GM21619 (cell line): ENCODE measurements around the gene SPSB3.
"Not testable (repeated sequence)": the region's sequence is repeated elsewhere in the genome, so short reads cannot be mapped to it uniquely, and the experiment has no call there.

Source experiments
- ATAC-seq: cut with Tn5 transposase; IDR thresholded peaks from one replicate; pipeline ENCODE4 v1.9.1; 2021; ENCODE audit not compliant: unreplicated experiment

SPSB3 gene

DNA sequence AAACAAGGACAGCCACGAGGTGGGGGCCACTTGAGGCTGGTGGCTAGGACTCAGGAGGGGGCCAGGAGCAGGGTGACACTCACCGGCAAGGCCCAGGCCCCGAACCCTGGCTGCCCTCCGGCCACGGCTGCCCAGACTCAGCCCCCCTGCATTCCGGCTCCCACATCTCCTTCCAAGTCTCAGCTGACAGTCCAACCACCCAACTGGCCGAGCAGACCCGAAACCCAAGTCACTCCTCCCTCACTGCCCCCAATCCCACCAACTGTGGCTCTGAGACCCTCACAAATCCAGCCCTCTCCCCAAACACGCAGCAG, 34.9 kb upstream of the SPSB3 start:
- ATAC-seq, result no peak

DNA sequence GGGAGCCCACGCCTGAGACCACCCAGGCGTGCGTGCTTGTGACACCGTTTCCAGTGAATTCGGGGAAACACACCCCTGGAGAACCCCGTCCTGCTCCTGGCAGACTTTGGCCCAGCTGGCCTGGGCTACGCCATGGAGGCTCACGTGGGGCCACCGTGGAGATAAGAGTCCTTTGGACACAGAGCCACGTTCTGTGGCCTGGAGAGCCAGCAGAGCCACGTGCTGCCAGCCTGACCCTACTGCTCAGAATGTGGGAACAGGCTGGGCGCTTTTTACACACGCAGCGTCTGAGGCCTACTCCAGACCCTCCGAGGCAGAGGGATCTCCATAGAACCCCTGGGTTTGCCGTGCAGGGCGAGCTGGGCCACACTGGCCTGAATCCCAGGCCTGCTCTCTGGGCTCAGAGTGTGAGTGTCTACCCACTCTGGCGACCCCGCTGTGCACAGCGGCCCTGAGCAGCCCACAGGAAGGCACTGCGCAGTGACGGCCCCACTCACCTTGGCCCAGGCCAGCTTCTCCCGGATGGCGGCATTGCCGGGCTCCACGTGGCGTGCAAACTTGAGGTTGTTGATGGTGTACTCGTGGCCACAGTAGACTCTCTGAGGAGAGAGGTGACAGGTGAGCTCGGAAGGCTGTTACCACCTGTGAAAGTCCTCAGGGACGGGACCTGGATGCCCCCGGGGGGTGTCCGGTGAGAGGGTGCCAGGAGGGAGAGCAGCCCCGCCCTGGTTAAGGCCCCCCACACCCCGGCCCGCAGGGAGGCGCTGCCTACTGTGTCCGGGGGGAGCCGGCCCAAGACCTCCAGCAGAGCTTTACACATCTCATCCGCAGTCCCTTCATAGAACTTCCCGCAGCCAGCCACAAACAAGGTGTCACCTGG, 34.3 kb upstream of the SPSB3 start:
- no peak for ATAC-seq

DNA sequence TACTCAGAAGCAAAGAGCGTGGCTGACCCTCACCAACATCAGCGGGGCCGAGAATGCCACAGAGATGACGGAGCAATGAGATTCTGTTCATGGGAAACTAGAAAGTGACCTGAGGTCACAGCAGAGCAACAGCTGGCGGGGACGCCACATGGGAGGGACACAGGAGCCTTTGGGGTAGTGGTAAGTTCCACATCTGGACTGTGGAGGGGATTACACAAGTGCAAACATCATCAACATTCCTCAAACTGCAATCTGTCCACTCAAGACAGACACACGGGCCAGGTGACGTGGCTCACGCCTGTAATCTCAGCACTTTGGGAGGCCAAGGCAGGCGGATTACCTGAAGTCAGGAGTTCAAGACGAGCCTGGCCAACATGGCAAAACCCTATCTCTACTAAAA, 33.1 kb upstream of the SPSB3 start:
- ATAC-seq, result no peak

DNA sequence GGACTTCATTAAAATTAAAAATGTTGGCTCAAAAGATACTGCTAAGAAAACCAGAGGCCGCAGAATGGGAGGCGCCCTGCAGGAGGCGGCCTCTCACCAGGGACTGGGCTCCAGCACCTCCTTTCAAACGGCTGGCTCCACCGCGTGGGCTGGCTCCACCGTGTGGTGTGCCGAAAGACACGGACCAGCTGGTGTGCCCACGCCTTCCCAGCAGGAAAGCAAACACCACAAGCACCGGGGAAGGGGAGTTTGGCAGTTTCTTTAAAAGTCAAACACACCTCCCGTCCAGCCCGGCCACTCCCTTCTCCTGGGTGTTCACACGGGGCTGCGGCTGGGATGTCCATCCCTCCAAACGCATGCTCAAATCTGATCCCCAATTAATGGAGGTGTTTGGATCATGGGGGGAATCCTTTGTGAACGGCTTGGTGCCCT, 30.4 kb upstream of the SPSB3 start:
- no peak for ATAC-seq

DNA sequence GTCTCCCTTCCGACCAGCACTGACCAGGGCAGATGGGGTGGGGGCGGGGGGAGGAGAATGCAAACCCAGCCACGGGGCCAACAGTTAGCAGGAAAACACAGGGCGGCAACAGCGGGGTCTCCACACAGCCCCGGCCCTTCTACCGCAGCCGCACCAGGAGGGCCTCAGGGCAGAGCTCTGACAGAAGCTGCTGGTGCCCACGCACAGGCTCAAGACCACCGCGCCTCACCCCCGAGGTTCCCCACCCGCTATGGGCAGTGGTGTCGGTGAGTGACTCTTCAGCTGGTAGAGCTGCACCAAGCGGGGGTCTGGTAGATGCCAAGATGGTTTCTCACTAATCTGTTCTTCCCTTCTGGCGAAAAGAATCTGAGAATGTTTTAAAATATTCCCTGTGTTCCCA, 28.2 kb upstream of the SPSB3 start:
- ATAC-seq, result no peak

DNA sequence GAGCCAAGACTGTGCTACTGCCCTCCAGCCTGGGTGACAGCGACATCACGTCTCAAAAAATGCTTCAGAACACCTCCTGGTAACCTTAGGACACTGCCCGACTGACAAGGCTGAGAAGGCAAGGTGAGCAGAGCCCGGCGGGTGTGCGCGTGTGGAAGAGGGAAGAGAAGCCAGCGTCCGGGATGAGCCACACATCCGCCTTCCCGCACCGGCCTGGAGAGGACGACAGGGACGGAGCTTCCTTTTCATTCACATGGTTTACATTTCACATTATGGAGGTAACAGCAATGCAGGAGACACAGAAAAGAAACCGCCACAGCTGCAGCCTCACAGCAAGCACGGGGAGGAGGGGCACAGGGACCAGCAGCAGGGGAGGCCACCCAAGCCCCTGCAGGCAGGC, 27.7 kb upstream of the SPSB3 start:
- ATAC-seq, result no peak

DNA sequence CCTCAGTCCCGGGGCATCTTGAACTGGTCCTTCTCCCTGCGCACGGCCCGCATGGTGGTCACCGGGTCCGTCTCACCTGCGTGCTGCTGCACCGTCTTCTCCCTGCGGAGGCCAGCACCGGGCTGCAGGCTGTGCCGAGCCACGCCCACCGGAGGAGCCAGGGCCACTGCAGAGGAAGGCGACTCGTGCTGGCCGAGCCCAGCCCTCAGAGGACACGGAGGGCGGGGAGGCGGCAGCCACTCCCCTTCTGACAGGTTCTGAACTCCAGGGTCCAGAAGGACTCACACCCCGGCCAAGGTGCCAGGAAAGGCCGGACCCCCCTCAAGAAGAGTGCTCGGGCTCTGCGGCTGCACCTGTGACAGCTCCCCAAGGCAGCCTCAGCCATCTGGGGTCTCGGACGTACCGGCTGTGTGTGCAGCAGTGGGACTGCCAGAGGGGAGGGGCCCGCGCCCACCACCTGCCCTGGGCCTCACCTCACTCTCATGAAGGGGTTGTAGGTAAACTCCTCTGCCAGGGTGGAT, 27.0 kb upstream of the SPSB3 start:
- ATAC-seq, result no peak

DNA sequence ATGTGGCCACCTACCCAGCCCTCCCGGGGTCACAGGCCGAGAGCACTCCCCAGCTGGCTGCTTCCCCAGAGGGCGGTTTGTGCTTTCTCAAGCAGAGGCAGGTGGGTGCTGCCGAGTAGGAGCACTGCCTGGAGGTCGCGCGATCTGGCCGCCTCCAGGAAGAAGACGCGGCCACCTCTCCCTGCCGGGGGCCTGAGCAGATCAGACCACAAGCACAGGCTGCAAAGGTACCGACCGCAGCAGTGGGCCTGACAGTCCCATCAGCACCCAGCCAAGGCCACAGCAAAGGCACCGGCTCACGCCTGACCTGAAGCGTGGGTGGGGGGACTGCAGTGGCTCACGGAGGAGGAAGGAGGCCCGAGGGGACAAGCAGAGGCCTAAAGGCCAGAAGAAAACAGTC, 26.3 kb upstream of the SPSB3 start:
- ATAC-seq, result no peak

DNA sequence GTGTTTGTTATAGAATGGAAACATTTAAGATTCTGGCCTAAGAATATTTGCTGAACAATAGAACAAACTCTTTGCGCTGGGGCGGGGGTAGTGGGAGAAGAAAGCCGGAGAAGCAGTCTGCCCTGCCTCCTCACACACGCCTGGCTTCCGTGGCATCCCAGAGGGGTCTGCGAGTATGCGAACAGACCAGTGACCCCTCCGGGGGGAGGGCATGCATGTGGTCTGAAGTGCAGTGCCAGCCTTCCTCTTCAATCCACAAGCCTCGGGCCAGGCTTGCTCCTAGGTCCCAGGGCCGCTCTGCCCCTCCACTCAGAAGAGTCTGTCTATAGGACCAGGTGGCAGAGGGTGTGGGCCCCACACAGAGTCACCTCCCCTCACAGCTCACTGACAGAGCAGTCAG, 25.3 kb upstream of the SPSB3 start:
- ATAC-seq, result no peak

DNA sequence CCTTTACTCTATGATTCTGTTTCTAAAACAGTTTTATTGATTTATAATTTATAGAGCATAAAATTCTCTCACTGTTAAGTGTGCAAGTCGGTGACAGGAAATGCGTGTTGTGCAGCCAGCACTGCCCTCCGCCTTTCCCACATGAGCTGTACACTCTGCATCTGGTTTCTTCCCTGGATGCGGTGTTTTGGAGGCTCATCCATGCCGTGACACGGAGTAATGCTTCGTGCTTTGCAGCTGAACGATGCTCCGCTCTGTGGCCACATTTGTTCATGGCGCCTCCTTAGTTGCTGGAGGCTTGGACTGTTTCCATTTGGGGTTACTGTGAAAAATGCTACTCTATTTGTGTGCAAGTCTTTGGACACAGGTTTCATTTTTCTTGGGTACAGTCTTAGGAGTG, 18.3 kb upstream of the SPSB3 start:
- no peak for ATAC-seq

DNA sequence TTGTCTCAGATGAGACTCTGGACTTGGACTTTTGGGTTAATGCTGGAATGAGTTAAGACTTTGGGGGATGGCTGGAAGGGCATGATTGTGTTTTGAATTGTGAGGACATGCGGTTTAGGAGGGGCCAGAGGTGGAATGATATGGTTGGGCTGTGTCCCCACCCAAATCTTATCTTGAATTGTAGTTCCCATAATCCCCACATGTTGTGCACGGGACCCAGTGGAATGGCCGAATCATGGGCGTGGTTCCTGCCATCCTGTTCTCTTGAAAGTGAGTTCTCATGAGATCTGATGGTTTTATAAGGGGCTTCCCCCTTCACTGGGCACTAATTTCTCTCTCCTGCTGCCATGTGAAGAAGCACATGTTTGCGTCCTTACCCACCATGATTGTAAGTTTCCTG, 16.9 kb upstream of the SPSB3 start:
- not testable (repeated sequence) for ATAC-seq

DNA sequence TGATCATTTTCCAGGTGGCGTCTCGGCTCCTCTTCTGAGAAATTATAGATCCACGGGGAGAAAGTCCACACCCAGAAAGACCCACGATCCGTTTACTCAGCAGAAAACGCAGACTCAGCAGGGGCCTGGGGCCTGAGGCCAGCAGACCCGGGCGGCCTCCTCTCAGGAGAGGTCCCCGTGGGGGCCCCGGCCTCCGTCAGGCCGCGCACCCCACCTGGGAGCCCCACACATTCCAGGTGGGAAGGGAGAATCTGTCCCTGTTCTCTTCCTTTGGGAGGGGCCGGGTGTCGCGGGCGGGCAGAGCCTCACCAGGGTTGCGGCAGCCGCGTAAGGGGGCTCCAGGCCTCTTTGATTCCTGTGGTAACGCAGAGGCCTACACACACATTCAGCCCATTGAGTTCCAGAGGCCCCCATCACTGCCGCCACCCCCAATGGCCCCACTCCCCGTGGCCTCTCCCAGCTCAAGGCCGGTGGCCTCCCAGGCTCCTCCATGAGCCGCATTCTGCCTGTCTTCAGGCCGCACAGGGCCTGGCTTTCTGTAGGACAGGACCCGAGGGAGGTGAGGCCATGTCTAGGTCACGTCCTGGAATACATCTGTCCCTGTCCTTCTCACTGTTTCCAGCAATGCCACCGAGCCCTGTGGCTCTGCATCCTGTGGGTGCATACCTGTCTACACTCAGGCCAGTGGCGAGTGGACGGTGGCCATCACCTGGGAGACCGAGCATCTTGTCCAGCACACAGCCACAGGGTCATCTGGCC, 12.7 kb upstream of the SPSB3 start:
- ATAC-seq, result no peak

DNA sequence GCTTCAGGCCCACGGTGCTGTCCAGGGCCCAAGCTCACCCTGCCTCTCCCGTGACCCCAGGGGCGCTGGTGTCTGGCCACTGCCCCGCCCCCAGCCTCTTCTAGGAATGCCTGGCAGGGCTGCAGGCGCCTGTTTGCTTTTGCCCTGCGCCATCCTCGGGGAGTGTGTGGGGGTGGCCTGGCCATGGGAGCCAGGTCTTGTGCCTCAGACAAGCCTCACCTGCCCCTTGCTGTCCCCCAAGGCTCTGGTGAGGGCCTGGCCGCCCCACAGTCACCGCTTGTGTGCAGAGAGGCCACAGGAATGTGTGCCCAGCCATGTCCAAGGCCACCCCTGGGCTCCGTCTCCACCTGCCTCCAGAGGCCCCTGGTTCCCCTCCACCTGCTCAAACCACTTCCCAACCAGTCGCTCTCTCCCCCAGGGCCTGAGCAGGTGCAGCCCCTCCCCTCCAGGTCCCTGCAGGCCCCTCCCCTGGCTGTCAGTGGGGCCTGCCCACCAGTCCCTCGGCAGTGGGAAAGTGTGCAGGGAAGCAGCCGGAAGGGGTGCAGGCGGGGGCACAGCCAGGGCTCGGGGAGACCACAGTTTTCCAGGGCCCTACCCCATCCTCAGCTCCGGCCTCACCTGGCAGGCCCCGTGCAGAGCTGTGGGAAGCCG, 12.0 kb upstream of the SPSB3 start:
- ATAC-seq, result no peak

DNA sequence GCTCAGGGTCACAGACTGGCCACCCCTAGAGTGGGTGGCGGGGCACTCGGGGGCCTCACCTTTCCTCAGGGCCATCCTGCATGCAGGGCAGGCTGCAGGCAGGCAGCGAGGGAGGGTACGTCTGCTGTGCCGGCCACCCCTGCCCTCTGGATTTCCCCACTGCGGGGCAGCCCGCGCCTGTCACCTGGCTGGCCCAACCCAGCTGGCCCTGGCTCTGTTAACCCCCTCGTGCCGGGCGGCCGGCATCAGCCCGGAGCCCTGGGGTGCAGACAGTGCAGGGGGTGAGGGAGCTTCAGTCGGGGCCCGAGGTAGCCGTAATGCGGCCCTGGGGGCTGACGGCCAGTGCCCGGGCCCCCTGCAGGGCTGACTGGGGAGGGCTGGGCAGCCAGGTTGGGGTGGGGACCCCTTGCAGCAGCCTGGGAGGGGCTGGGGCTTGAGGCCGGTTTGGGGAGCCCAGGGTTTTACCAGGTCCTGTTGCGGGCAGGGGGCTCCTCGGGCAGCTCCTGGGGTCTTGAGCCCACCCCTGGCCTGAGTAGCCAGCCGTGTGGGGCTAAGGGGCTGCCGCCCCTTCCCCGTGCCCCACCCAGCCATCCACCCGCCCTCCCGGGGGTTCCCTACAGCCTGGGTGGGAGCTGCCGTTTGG, 11.3 kb upstream of the SPSB3 start, which contains the start of gene IGFALS:
Gene IGFALS, minus strand, starts transcription at position 128 of the 643 bp plus-strand sequence. Its CDS starts 53 bp downstream, at position 75.
- no peak for ATAC-seq

DNA sequence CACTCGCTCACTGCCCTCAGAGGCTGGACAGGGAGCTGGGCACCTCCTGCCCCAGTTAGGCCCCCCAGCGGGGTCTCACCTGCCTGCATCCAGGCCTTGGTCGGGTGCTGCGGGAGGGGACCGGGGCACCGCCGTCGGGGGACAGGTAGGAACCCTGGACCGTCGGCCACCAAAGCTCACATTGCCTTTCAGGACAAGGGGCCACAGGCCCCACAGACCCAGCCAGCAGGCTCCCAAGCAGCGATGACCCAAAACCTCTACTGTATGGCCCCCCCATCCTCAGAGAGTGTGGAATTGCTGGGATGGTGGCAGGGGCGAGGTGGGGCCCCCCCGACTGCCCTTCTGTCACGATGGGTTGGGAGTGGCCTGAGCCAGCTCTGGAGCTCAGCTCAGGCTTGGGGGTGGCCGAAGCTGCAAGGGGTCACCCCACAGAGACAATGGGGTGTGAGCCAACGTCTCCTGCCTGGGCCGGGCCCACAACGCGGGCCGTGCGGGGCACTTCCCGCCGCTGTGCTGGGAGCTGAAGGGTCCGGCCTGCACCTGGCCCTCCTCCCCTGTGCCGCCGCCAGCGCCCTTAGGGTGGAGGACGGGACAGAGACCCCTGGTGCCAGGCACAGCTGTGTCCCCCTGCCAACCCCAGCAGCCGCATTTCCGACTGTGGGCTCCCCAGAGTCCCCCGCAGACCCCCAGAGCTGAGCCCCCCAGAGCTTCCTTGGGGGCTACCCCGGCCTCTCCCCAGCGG, 10.6 kb upstream of the SPSB3 start:
- no peak for ATAC-seq

DNA sequence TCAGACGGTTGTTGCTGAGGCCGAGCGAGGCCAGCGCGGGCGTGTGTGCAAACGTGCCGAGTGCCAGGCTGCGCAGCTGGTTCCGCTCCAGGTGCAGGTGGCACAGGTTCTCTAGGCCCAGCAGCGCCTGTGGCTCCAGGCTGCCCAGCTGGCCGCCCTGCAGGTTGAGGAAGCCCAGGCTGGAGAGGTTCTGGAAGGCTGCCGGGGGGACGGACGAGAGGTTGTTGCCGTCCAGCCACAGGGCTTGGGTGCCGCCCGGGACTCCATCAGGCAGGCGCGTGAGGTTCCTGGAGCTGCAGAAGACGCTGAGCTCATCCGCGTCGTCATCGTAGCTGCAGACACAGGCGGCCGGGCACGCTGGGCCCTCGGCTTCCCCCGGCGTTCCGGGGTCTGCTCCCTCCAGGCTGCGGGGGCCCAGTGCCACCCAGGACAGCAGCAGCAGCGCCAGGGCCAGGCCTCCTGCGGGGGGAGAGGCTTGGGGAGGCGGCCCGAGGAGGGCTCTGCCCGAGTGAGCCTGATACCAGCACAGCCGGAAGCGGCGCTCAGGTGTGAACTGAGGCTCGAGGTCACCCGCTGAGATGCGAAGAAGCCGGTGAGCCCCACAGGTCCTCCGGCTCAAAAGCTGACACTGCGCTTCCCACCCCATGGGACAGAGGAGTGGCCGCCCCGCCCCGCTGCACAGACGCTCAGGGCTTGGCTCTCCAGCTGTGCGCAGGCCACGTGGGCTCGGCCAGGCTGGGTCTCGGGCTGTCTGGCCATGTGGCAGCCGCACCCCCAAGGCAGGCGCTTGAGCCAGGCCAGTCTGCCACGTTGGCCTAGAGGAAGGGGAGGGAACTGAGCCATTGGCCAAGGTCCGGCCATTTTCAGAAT, 9.8 kb upstream of the SPSB3 start:
- no peak for ATAC-seq

DNA sequence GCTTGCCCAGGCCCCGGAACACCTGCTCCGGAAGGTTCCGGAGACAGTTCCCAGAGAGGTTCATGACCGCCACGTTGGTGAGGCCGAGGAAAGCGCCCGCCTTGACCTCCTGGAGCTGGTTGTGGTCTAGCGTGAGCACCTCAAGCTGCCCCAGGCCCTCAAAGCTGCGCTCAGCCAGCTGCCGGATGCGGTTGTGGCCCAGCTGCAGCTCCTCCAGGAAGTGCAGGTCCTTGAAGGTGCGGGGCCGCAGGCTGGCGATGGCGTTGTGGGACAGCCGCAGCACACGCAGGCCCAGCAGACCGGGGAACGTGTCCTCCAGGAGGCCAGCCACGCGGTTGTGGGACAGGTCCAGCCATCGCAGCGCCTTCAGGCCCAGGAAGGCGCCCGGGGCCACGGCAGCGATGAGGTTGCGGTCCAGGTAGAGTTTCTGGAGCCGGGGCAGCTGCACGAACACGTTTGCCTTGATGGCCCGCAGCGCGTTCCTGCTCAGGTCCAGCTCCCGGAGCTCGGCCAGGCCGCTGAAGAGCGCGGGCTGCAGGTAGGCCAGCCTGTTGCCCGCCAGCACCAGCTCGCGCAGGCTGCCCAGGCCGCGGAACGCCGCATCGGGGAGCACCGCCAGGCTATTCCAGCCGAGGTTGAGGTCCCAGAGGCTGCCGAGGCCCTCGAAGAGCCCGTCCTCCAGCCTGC, 9.0 kb upstream of the SPSB3 start:
- ATAC-seq, result no peak

DNA sequence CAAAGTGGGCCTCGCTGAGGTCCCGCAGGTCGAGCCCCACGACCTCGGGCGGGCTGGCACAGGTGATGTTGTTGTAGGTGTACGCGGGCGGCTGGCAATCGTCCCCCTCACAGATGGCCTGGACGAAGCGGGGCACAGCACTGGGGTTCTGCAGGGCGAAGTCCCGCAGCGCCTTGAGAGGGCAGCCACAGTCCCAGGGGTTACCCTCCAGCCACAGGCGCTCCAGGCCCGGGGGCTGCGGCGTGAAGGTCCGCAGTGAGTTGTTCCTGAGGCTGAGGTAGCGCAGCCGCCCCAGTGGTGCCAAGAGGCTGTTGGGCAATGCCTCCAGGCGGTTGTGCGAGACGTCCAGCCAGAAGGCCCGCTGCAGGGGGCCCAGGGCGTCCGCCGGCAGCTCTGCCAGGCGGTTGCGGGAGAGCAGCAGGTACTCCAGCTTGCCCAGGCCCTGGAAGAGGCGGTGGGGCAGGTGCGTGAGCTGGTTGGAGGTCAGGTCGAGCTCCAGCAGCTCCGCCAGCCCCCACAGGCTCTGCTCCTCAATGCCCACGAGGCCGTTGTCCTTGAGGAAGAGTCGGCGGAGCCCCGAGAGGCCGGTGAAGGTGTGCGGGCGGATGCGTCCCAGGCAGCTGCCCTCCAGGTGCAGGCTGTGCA, 8.4 kb upstream of the SPSB3 start:
- no peak for ATAC-seq

DNA sequence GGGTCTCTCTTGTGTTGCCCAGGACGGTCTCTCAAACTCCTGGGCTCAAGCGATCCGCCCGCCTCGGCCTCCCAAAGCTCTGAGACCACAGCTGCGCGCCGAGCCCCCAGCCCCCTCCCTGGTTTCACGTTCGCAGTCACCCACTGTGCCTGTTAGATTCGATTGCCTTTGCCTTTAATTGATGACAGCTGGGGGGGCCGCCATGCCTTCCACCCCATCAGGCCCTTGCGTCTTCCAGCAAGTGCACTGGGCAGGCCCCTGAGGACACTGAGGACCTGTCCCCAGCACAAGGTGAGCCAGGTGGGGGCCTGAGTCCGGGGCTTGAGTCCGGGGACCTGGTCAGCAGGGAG, 7.9 kb upstream of the SPSB3 start:
- ATAC-seq, result no peak
